ENCODE results near the gene FAM50B.

The FAM50B gene

DNA sequence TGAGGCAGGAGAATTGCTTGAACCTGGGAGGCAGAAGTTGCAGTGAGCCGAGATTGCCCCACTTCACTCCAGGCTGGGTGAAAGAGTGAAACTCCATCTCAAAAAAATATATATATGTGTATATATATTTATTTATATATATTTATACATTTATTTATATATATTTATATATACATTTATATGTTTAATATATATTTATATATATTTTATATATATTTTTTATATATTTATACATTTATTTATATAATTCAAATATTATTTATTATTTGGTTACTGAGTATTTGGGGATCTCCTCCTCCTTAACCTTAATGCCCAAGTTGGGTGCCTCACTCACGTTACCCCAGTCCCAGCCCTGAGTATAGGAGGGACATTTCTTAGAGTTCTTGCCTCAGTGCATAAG, 2.7 kb downstream of the FAM50B start:
- H3K4me3 ChIP-seq (IDR thresholded peaks at IDR 0.05; ENCODE audit: insufficient read depth, low read depth, low read length), result no peak overlapping the region
- no peaks in the 10 kb centered on the region for H4K20me1 ChIP-seq (ENCODE audit: insufficient read depth)
- H3K9ac ChIP-seq, result no peak overlapping the region
- no peaks in the 10 kb centered on the region for H3K79me2 ChIP-seq (ENCODE audit: insufficient read depth, low read depth)
- no peak overlapping the region for H2AFZ ChIP-seq (ENCODE audit: low read depth)
- H3K27ac ChIP-seq, result no peak overlapping the region
- H3K36me3 ChIP-seq (ENCODE audit: insufficient read depth), result no peaks in the 10 kb centered on the region
- TF ChIP-seq, protein P1, sequence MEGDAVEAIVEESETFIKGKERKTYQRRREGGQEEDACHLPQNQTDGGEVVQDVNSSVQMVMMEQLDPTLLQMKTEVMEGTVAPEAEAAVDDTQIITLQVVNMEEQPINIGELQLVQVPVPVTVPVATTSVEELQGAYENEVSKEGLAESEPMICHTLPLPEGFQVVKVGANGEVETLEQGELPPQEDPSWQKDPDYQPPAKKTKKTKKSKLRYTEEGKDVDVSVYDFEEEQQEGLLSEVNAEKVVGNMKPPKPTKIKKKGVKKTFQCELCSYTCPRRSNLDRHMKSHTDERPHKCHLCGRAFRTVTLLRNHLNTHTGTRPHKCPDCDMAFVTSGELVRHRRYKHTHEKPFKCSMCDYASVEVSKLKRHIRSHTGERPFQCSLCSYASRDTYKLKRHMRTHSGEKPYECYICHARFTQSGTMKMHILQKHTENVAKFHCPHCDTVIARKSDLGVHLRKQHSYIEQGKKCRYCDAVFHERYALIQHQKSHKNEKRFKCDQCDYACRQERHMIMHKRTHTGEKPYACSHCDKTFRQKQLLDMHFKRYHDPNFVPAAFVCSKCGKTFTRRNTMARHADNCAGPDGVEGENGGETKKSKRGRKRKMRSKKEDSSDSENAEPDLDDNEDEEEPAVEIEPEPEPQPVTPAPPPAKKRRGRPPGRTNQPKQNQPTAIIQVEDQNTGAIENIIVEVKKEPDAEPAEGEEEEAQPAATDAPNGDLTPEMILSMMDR (conservative IDR thresholded peaks at IDR 0.05; ENCODE audit: low read depth, low read length), result no peak
- H3K4me2 ChIP-seq, result no peak overlapping the region
- no peaks in the 10 kb centered on the region for H3K27me3 ChIP-seq (ENCODE audit: insufficient read depth, low read depth)
- peaks cover 5% of the 10 kb centered on the region for H3K4me1 ChIP-seq (ENCODE audit: low read depth, poor library complexity, severe bottlenecking)

- Histone ChIP-seq H3K4me1 (ENCODE audit: low read depth, poor library complexity, severe bottlenecking) (peaks cover 2% of the 10 kb centered on the region), H3K27ac (no peak overlapping the region), H2AFZ (ENCODE audit: low read depth) (no peak overlapping the region), H3K27me3 (ENCODE audit: insufficient read depth, low read depth) (no peaks in the 10 kb centered on the region), H3K9ac (no peak overlapping the region), H3K79me2 (ENCODE audit: insufficient read depth, low read depth) (no peaks in the 10 kb centered on the region), H3K4me2 (no peak overlapping the region), H4K20me1 (ENCODE audit: insufficient read depth) (no peaks in the 10 kb centered on the region), H3K4me3 (IDR thresholded peaks at IDR 0.05; ENCODE audit: insufficient read depth, low read depth, low read length) (no peak overlapping the region), H3K36me3 (ENCODE audit: insufficient read depth) (no peaks in the 10 kb centered on the region)
- TF ChIP-seq, protein P1 (conservative IDR thresholded peaks at IDR 0.05; ENCODE audit: low read depth, low read length), result no peak
Observed at GRCh38 chr6:3852391-3852790, 3.2 kb downstream of the FAM50B start.

DNA sequence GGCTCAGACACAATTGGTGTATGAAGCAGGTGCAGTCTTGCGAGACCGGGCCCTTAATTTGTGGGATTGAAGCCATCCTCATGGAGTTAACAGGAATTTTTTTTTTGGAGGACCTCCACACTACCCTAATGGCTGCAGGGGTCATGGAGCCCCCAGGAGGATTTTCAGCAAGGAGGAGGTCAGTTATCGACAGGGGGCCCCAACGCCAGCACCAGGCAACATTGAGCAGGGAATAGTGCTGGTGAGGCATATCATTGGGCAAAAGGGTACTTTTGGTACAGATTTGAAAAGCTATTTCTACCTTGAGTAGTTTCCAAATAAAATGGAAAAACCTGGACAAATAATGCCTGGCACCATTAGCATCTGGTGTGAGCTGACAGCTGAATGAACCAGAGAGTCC, 6.7 kb downstream of the FAM50B start:
- Histone ChIP-seq H3K9ac (no peak overlapping the region), H4K20me1 (ENCODE audit: insufficient read depth) (no peaks in the 10 kb centered on the region), H3K27me3 (ENCODE audit: insufficient read depth, low read depth) (no peaks in the 10 kb centered on the region), H3K36me3 (ENCODE audit: insufficient read depth) (no peaks in the 10 kb centered on the region), H3K27ac (no peak overlapping the region), H3K4me2 (no peak overlapping the region), H3K4me3 (IDR thresholded peaks at IDR 0.05; ENCODE audit: insufficient read depth, low read depth, low read length) (no peak overlapping the region), H3K79me2 (ENCODE audit: insufficient read depth, low read depth) (no peaks in the 10 kb centered on the region), H2AFZ (ENCODE audit: low read depth) (no peak overlapping the region), H3K4me1 (ENCODE audit: low read depth, poor library complexity, severe bottlenecking) (no peaks in the 10 kb centered on the region)
- TF ChIP-seq, protein P1 (conservative IDR thresholded peaks at IDR 0.05; ENCODE audit: low read depth, low read length), result no peak

GRCh38 chr6:3856576-3856975, 7.4 kb downstream of the FAM50B start:
- Histone ChIP-seq H3K36me3 (ENCODE audit: insufficient read depth) (no peaks in the 10 kb centered on the region), H3K4me3 (IDR thresholded peaks at IDR 0.05; ENCODE audit: insufficient read depth, low read depth, low read length) (no peak overlapping the region), H4K20me1 (ENCODE audit: insufficient read depth) (no peaks in the 10 kb centered on the region), H3K4me2 (no peak overlapping the region), H3K27ac (no peak overlapping the region), H3K27me3 (ENCODE audit: insufficient read depth, low read depth) (no peaks in the 10 kb centered on the region), H3K79me2 (ENCODE audit: insufficient read depth, low read depth) (no peaks in the 10 kb centered on the region), H2AFZ (ENCODE audit: low read depth) (no peak overlapping the region), H3K4me1 (ENCODE audit: low read depth, poor library complexity, severe bottlenecking) (no peaks in the 10 kb centered on the region), H3K9ac (no peak overlapping the region)
- TF ChIP-seq, protein P1 (conservative IDR thresholded peaks at IDR 0.05; ENCODE audit: low read depth, low read length), result no peak
